Parathyroid adenoma (tissue), 2 donors: Measurements from ENCODE around the gene RAB18.

Experiments
- H2AFZ ChIP-seq: fragments of 300-600 bp; sonication (generic); one replicate; pipeline ENCODE4 v1.7.0; 2017; ENCODE audit warnings: antibody characterized with exemption, mild to moderate bottlenecking
- H3K27ac ChIP-seq: fragments of 300-600 bp; sonication (generic); one replicate; pipeline ENCODE4 v1.7.0; 2017
- H3K27me3 ChIP-seq: fragments of 300-600 bp; sonication (generic); one replicate; pipeline ENCODE4 v1.7.0; 2017; ENCODE audit warnings: low read length; ENCODE audit not compliant: control insufficient read depth, insufficient read depth
- H3K36me3 ChIP-seq: fragments of 300-600 bp; sonication (generic); one replicate; pipeline ENCODE4 v1.7.0; 2017; ENCODE audit warnings: low read length; ENCODE audit not compliant: control insufficient read depth, insufficient read depth
- H3K4me1 ChIP-seq: fragments of 300-600 bp; sonication (generic); one replicate; pipeline ENCODE4 v1.7.0; 2017; ENCODE audit warnings: control low read depth
- H3K4me2 ChIP-seq: fragments of 300-600 bp; sonication (generic); one replicate; pipeline ENCODE4 v1.7.0; 2017; ENCODE audit warnings: low read length
- H3K4me3 ChIP-seq: fragments of 300-600 bp; sonication (generic); one replicate; pipeline ENCODE4 v1.7.0; 2017; ENCODE audit warnings: low read depth, low read length
- H3K79me2 ChIP-seq: fragments of 300-600 bp; sonication (generic); one replicate; pipeline ENCODE4 v1.7.0; 2017; ENCODE audit warnings: control low read depth
- H3K9ac ChIP-seq: fragments of 300-600 bp; sonication (generic); one replicate; pipeline ENCODE4 v1.7.0; 2017; ENCODE audit warnings: mild to moderate bottlenecking
- H3K9me3 ChIP-seq: fragments of 300-600 bp; sonication (generic); one replicate; pipeline ENCODE4 v1.7.0; 2017; ENCODE audit warnings: low read length; ENCODE audit not compliant: control insufficient read depth
- CTCF ChIP-seq: fragments of 300-600 bp; sonication (generic); IDR thresholded peaks from one replicate; pipeline ENCODE4 v1.7.0; 2017; ENCODE audit warnings: antibody characterized with exemption, mild to moderate bottlenecking
- donor health status: primary hyperparathyroidism.

The RAB18 gene

GRCh38 chr10:27581225-27581624 is 77.1 kb downstream of the RAB18 start:
- no peak overlapping the region for H3K4me2 ChIP-seq
- no peak overlapping the region for H2AFZ ChIP-seq
- H3K9ac ChIP-seq: no peak overlapping the region
- no peak overlapping the region for H3K27ac ChIP-seq
- no peaks in the 10 kb centered on the region for H3K9me3 ChIP-seq
- H3K4me1 ChIP-seq: no peaks in the 10 kb centered on the region
- TF ChIP-seq CTCF: no peak
- no peaks in the 10 kb centered on the region for H3K27me3 ChIP-seq
- H3K36me3 ChIP-seq: no peaks in the 10 kb centered on the region
- H3K79me2 ChIP-seq: no peaks in the 10 kb centered on the region
- H3K4me3 ChIP-seq: no peak overlapping the region

GRCh38 chr10:27584302-27584701 is 80.2 kb downstream of the RAB18 start:
- Histone ChIP-seq H3K27me3 (no peaks in the 10 kb centered on the region), H3K79me2 (no peaks in the 10 kb centered on the region), H3K4me3 (no peak overlapping the region), H3K4me1 (no peaks in the 10 kb centered on the region), H3K36me3 (no peaks in the 10 kb centered on the region), H3K9me3 (no peaks in the 10 kb centered on the region), H3K4me2 (no peak overlapping the region), H3K9ac (no peak overlapping the region), H2AFZ (no peak overlapping the region), H3K27ac (no peak overlapping the region)
- no peak for TF ChIP-seq CTCF
